GM12801 (cell line): ENCODE results near the gene SLX4IP.

Experiments
- TF ChIP-seq, protein P1 (sequence below): IDR thresholded peaks from one replicate; pipeline ENCODE4 v1.5.1; 2011; ENCODE audit warnings: control low read depth; ENCODE audit not compliant: insufficient read length; ENCODE audit errors: extremely low read depth

The SLX4IP gene

DNA sequence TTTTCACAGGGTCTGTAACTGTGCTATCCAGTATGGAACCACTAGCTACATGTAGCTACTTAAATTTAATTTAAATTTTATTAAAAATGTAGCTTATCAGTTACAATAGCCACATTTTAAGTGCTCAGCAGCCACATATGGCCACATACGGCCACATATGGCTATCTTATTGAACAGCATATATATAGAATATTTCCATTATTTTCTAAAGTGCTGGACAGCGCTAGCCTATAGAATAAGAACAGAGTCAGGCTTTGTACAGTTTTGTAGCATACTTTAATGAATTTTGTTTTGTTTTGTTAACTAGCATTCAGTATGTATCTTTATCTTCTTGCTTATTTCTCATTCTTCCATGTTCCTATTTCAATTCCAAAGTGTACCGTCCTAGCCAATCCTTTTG is 120.3 kb downstream of the SLX4IP start:
- TF ChIP-seq, protein P1, sequence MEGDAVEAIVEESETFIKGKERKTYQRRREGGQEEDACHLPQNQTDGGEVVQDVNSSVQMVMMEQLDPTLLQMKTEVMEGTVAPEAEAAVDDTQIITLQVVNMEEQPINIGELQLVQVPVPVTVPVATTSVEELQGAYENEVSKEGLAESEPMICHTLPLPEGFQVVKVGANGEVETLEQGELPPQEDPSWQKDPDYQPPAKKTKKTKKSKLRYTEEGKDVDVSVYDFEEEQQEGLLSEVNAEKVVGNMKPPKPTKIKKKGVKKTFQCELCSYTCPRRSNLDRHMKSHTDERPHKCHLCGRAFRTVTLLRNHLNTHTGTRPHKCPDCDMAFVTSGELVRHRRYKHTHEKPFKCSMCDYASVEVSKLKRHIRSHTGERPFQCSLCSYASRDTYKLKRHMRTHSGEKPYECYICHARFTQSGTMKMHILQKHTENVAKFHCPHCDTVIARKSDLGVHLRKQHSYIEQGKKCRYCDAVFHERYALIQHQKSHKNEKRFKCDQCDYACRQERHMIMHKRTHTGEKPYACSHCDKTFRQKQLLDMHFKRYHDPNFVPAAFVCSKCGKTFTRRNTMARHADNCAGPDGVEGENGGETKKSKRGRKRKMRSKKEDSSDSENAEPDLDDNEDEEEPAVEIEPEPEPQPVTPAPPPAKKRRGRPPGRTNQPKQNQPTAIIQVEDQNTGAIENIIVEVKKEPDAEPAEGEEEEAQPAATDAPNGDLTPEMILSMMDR, result no peak

DNA sequence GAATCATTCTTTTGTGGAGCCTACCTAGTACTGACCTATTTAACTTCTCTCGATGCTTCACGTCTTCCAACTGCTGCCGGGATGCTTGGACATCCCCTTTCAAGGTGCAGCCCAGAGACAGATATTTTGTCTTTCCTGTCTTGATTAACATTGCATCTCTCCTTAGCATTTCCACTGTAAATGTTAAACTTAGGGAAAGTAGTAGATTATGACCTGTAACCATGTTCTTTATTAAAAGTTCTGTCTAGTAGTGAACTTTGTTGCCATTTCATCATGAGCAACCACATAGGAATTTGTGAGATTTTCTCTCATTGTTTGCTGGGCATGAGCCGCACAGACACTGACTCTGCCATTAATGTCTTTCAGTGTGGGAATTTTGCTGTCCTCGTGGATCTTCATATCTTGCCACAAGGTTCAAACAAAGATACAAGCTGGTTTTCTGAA is 120.8 kb downstream of the SLX4IP start:
- TF ChIP-seq, protein P1, result no peak

DNA sequence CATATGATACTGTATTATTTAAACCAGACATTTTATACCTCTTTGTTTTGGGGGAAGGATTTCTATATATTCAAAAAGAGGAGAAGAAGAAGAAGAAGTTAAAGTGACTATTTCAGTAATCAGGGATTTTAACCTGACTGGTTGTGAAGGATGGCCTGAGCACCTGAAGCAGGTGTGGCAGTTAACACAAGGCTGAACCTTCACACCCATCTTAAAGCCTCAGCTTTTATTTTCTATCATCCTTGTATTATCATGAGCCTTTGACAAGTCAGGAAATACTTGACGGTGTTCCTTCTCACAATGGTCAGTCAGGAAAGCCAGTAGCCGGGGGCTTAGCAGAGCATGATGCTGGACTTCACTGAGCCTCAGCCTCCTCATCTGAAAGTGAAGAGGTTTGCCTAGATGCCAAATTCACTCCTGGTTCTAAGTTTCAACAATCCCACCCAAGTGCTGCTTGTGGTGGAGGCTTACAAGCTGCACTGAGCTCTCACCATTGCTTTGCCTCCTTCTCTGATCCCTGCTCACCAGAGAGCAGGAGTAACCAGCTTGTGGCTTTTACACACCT is 121.5 kb downstream of the SLX4IP start:
- TF ChIP-seq, protein P1, result no peak

DNA sequence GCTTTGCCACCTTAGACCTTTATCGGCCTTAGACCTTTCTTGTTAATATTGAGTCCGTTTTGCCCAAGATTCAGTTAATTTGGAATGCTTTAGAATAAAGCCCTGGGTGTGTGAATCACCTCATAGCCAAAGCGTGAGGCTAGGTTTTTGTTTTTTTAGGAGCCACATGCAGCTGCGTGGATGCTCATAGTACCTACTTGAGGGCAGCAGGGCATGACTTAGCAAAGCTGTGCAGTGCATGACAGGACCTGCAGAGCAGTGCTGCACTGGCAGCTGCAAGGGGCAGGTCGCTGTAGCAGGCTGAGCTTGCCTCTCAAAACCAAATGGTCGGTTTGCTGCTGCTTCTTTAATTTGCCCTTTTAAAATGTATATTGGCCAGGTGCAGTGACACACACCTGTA is 122.6 kb downstream of the SLX4IP start:
- TF ChIP-seq, protein P1, result no peak

DNA sequence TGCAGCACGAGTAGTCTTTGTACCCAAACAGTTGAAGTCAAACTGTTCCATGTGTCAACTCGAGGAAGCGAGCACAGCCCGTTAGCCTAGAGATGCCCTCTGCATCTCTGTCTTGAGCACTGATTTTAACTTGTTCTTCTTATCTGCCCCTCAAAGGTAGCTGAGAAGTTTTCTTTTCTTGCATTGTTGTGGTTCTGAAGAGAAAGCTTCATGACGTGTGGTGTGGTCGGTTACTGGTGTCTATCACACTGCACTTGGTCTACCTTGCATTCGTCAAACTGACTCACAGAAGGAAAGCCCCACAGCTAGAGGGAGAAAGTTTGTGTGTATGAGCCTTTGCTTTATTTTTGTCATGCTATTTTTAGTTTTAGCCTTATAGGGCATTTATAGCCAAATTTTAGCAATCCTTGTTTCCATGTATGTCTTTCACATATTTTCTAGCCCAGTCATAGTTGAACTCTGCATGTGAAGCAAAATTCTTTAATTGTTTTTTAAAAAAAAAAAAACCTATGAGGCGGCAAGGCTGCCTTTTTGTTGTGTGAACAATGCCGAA is 123.6 kb downstream of the SLX4IP start:
- TF ChIP-seq, protein P1, result no peak

DNA sequence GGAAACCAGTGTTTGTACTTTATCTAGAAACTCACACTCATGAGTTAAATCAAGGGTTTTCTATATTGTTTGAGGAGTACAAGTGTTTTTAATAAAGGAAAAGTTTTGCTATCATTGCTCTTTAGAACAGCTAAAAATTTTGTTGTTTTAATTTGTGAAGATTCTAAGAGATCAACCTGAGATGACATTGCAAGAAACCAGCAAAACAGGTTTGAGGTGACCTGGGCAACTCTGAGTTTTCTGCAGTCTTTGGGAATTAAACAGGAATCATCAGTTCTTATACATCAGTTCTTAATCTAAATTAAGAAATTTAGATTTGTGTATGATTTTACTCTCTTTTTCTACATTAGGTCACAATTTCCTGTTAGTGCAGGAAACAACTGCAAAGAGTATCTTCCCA is 124.2 kb downstream of the SLX4IP start:
- TF ChIP-seq, protein P1, result no peak

DNA sequence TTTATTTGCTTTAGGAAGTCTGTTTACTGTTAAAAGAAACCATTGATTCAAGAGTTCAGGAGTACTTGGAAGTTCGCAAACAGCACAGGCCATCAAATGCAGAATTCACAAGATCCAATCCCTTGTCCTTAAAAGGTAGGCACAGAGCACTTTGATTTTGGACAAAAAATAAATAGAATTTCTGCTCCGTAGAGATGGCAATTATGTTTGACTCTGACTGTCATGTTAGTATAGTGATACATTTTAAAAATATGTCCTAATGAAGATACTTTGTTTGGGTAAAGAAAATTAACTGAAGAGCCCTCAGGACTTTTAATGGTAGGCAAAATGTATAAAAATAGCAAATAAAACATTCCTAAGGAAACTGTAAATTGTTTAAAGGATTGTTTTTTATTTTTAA is 125.6 kb downstream of the SLX4IP start:
- TF ChIP-seq, protein P1, result no peak
